HepG2 (cell line): ENCODE results near the gene ZBTB7B. TPM values are rescaled to one million over a fixed set of nuclear protein-coding genes. Genes with fewer than 3 reads are reported as not detected.

Experiments
- AKAP8 ChIP-seq: sonication (generic); formaldehyde crosslinking; IDR thresholded peaks from 2 replicates; pipeline ENCODE4 v1.5.1; 2020; ENCODE audit warnings: mild to moderate bottlenecking, missing genetic modification reagents
- ATM ChIP-seq: fragments of 450-650 bp; IDR thresholded peaks from 2 replicates; pipeline ENCODE4 v1.7.1; 2017; ENCODE audit warnings: mild to moderate bottlenecking, borderline replicate concordance
- CCDC6 ChIP-seq: sonication (generic); formaldehyde crosslinking; IDR thresholded peaks from 2 replicates; pipeline ENCODE4 v1.8.1; 2022; ENCODE audit warnings: mild to moderate bottlenecking, missing genetic modification reagents, moderate library complexity
- FIP1L1 ChIP-seq: fragments of 200-400 bp; formaldehyde crosslinking; IDR thresholded peaks from 2 replicates; pipeline ENCODE4 v1.6.1; 2018; ENCODE audit warnings: low read depth, mild to moderate bottlenecking, low read length, moderate library complexity, borderline replicate concordance; ENCODE audit not compliant: insufficient read depth
- HNRNPLL ChIP-seq: fragments of 200-400 bp; formaldehyde crosslinking; IDR thresholded peaks from 2 replicates; pipeline ENCODE4 v1.6.1; 2017; ENCODE audit warnings: mild to moderate bottlenecking, low read depth, low read length; ENCODE audit not compliant: poor library complexity, severe bottlenecking
- KDM5A ChIP-seq: fragments of 200-600 bp; sonication (generic); IDR thresholded peaks from 2 replicates; pipeline ENCODE4 v1.7.0; 2018; ENCODE audit warnings: antibody characterized with exemption, mild to moderate bottlenecking, low read length, borderline replicate concordance
- KMT2B ChIP-seq: IDR thresholded peaks from 2 replicates; pipeline ENCODE4 v1.6.1; 2016; ENCODE audit warnings: missing genetic modification reagents, missing compliant biosample characterization
- NCOA1 ChIP-seq: sonication (generic); formaldehyde crosslinking; IDR thresholded peaks from 2 replicates; pipeline ENCODE4 v1.9.0; 2021; ENCODE audit warnings: missing genetic modification reagents
- NCOA2 ChIP-seq: sonication (generic); formaldehyde crosslinking; IDR thresholded peaks from 2 replicates; pipeline ENCODE4 v1.8.0; 2022; ENCODE audit warnings: inconsistent platforms
- NFKBIZ ChIP-seq: IDR thresholded peaks from 2 replicates; pipeline ENCODE4 v1.6.1; 2018; ENCODE audit warnings: missing genetic modification reagents, missing compliant biosample characterization
- RFXANK ChIP-seq: IDR thresholded peaks from 2 replicates; pipeline ENCODE4 v1.6.1; 2016
- SP2 ChIP-seq: sonication (generic); formaldehyde crosslinking; IDR thresholded peaks from 2 replicates; pipeline ENCODE4 v1.5.1; 2020; ENCODE audit warnings: mild to moderate bottlenecking, missing genetic modification reagents
- SP5 ChIP-seq: IDR thresholded peaks from 2 replicates; pipeline ENCODE4 v1.6.1; 2016; ENCODE audit warnings: low read depth, borderline replicate concordance
- TBX3 ChIP-seq: fragments of 450-650 bp; IDR thresholded peaks from 2 replicates; pipeline ENCODE4 v1.6.1; 2017; ENCODE audit warnings: antibody characterized with exemption, mild to moderate bottlenecking, inconsistent platforms, borderline replicate concordance
- THYN1 ChIP-seq: sonication (generic); formaldehyde crosslinking; IDR thresholded peaks from 2 replicates; pipeline ENCODE4 v1.8.1; 2023; ENCODE audit warnings: low read depth, mild to moderate bottlenecking, moderate library complexity, missing genetic modification reagents, borderline replicate concordance
- ZNF329 ChIP-seq: sonication (generic); formaldehyde crosslinking; IDR thresholded peaks from 2 replicates; pipeline ENCODE4 v1.9.0; 2021; ENCODE audit warnings: low read depth, mild to moderate bottlenecking, missing genetic modification reagents
- ZNF737 ChIP-seq: sonication (generic); formaldehyde crosslinking; IDR thresholded peaks from 2 replicates; pipeline ENCODE4 v1.5.0; 2020; ENCODE audit warnings: missing genetic modification reagents, mild to moderate bottlenecking, borderline replicate concordance
- ZNF850 ChIP-seq: sonication (generic); formaldehyde crosslinking; conservative IDR thresholded peaks from 2 replicates; pipeline ENCODE4 v1.9.0; 2021; ENCODE audit warnings: mild to moderate bottlenecking, missing genetic modification reagents
- ZNF878 ChIP-seq: sonication (generic); formaldehyde crosslinking; IDR thresholded peaks from 2 replicates; pipeline ENCODE4 v1.8.1; 2023; ENCODE audit warnings: mild to moderate bottlenecking, missing genetic modification reagents, moderate library complexity
- polyA plus RNA-seq, 8 experiments: library from polyadenylated mRNA; depleted of rRNA in 3 of 8; stranded (reverse) in 7 of 8; unstranded in 1 of 8; fragments of >200 nt; fragmentation: Illumina TruSeq in 4 of 8; extraction: Trizol in 4 of 8; gene quantifications; 2 replicates each; pipeline versions ENCODE4 v1.2.1 to v1.2.3, GENCODE V29; 2011 to 2016; ENCODE audit warnings: low read depth in 4 of 8, missing spikeins in 1 of 8, mixed read lengths in 1 of 8; ENCODE audit not compliant: insufficient read depth in 1 of 8
- total RNA-seq, 5 experiments: library from RNA; depleted of rRNA; stranded (reverse); fragments of >200 nt; fragmentation: Illumina TruSeq; extraction: Trizol; gene quantifications; 2 replicates each; pipeline ENCODE4 v1.2.3, GENCODE V29; 2016; ENCODE audit warnings: low read depth in 1 of 5
- TF ChIP-seq, protein P1 (sequence below): sonication (generic); formaldehyde crosslinking; IDR thresholded peaks from 2 replicates; pipeline ENCODE4 v1.8.1; 2023; ENCODE audit warnings: mild to moderate bottlenecking, inconsistent platforms, moderate library complexity, missing genetic modification reagents, borderline replicate concordance
- TF ChIP-seq, protein P2 (sequence below): sonication (generic); formaldehyde crosslinking; IDR thresholded peaks from 2 replicates; pipeline ENCODE4 v1.4.0; 2020; ENCODE audit warnings: low read depth, mild to moderate bottlenecking, missing genetic modification reagents
- TF ChIP-seq, protein P3 (sequence below): sonication (generic); formaldehyde crosslinking; IDR thresholded peaks from 2 replicates; pipeline ENCODE4 v1.4.0; 2020; ENCODE audit warnings: missing genetic modification reagents, mild to moderate bottlenecking, borderline replicate concordance
- TF ChIP-seq, protein P4 (sequence below): sonication (generic); formaldehyde crosslinking; IDR thresholded peaks from 2 replicates; pipeline ENCODE4 v1.9.0; 2021; ENCODE audit warnings: missing genetic modification reagents, mild to moderate bottlenecking, borderline replicate concordance

ZBTB7B gene
- total and polyA plus RNA-seq, 2 of the 13 experiments (the other 11 are each of a cell fraction or from before 2014, with no cell fraction given), result 15.5 to 17.5 TPM

GRCh38 chr1:154972517-154973343, 29.9 kb upstream of the ZBTB7B start (continued):
- TF ChIP-seq ZNF850 (CRISPR knock-in tag) (no peak), NFKBIZ (CRISPR knock-in tag) (peak; percentile 76; the same call in 1 of the 2 replicates), NCOA1 (no peak), TBX3 (no peak), ZNF329 (CRISPR knock-in tag) (no peak), HNRNPLL (no peak), KDM5A (no peak), THYN1 (CRISPR knock-in tag) (no peak), CCDC6 (CRISPR knock-in tag) (no peak), SP5 (CRISPR knock-in tag) (peak; percentile 92), RFXANK (CRISPR knock-in tag) (peak; percentile 63; the same call in 1 of the 2 replicates), ZNF737 (CRISPR knock-in tag) (no peak), ZNF878 (CRISPR knock-in tag) (0 out of 2 replicates have a peak, but pooled peaks have one; percentile 47), KMT2B (CRISPR knock-in tag) (no peak), NCOA2 (CRISPR knock-in tag) (peak; percentile 75), AKAP8 (CRISPR knock-in tag) (no peak), SP2 (CRISPR knock-in tag) (no peak), ATM (no peak), FIP1L1 (no peak)
- TF ChIP-seq, protein P1, sequence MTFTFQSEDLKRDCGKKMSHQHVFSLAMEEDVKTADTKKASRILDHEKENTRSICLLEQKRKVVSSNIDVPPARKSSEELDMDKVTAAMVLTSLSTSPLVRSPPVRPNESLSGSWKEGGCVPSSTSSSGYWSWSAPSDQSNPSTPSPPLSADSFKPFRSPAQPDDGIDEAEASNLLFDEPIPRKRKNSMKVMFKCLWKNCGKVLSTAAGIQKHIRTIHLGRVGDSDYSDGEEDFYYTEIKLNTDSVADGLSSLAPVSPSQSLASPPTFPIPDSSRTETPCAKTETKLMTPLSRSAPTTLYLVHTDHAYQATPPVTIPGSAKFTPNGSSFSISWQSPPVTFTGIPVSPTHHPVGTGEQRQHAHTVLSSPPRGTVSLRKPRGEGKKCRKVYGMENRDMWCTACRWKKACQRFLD (CRISPR knock-in tag), result no peak
- TF ChIP-seq, protein P2, sequence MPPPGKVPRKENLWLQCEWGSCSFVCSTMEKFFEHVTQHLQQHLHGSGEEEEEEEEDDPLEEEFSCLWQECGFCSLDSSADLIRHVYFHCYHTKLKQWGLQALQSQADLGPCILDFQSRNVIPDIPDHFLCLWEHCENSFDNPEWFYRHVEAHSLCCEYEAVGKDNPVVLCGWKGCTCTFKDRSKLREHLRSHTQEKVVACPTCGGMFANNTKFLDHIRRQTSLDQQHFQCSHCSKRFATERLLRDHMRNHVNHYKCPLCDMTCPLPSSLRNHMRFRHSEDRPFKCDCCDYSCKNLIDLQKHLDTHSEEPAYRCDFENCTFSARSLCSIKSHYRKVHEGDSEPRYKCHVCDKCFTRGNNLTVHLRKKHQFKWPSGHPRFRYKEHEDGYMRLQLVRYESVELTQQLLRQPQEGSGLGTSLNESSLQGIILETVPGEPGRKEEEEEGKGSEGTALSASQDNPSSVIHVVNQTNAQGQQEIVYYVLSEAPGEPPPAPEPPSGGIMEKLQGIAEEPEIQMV, result no peak
- TF ChIP-seq, protein P3, sequence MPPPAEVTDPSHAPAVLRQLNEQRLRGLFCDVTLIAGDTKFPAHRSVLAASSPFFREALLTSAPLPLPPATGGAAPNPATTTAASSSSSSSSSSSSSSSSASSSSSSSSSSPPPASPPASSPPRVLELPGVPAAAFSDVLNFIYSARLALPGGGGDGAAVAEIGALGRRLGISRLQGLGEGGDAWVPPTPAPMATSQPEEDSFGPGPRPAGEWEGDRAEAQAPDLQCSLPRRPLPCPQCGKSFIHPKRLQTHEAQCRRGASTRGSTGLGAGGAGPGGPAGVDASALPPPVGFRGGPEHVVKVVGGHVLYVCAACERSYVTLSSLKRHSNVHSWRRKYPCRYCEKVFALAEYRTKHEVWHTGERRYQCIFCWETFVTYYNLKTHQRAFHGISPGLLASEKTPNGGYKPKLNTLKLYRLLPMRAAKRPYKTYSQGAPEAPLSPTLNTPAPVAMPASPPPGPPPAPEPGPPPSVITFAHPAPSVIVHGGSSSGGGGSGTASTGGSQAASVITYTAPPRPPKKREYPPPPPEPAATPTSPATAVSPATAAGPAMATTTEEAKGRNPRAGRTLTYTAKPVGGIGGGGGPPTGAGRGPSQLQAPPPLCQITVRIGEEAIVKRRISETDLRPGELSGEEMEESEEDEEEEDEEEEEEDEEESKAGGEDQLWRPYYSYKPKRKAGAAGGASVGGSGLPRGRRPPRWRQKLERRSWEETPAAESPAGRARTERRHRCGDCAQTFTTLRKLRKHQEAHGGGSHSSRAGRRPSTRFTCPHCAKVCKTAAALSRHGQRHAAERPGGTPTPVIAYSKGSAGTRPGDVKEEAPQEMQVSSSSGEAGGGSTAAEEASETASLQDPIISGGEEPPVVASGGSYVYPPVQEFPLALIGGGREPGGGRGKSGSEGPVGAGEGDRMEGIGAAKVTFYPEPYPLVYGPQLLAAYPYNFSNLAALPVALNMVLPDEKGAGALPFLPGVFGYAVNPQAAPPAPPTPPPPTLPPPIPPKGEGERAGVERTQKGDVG (CRISPR knock-in tag), result no peak
- TF ChIP-seq, protein P4, sequence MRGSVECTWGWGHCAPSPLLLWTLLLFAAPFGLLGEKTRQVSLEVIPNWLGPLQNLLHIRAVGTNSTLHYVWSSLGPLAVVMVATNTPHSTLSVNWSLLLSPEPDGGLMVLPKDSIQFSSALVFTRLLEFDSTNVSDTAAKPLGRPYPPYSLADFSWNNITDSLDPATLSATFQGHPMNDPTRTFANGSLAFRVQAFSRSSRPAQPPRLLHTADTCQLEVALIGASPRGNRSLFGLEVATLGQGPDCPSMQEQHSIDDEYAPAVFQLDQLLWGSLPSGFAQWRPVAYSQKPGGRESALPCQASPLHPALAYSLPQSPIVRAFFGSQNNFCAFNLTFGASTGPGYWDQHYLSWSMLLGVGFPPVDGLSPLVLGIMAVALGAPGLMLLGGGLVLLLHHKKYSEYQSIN (CRISPR knock-in tag), result no peak
